Dermis microvascular lymphatic vessel endothelial cell (primary cell): ENCODE measurements around the gene FLOT2. TPM values are rescaled to one million over a fixed set of nuclear protein-coding genes. Genes with fewer than 3 reads are reported as not detected.
"Not testable (repeated sequence)": the region's sequence is repeated elsewhere in the genome, so short reads cannot be mapped to it uniquely, and the experiment has no call there.

Experiments
- DNase-seq, 2 donors: peaks; one replicate each; pipeline versions ENCODE4 v3.0.0 to v3.0.0-alpha.2; 2010; ENCODE audit warnings: low read depth in 2 of 2
- total RNA-seq: library from RNA; depleted of rRNA; stranded (reverse); fragments of >200 nt; gene quantifications from 2 replicates; pipeline ENCODE4 v1.2.1, GENCODE V29; 2014

FLOT2 gene, protein sequence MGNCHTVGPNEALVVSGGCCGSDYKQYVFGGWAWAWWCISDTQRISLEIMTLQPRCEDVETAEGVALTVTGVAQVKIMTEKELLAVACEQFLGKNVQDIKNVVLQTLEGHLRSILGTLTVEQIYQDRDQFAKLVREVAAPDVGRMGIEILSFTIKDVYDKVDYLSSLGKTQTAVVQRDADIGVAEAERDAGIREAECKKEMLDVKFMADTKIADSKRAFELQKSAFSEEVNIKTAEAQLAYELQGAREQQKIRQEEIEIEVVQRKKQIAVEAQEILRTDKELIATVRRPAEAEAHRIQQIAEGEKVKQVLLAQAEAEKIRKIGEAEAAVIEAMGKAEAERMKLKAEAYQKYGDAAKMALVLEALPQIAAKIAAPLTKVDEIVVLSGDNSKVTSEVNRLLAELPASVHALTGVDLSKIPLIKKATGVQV
- 89.9 and 119 TPM in 2 replicates for total RNA-seq

DNA sequence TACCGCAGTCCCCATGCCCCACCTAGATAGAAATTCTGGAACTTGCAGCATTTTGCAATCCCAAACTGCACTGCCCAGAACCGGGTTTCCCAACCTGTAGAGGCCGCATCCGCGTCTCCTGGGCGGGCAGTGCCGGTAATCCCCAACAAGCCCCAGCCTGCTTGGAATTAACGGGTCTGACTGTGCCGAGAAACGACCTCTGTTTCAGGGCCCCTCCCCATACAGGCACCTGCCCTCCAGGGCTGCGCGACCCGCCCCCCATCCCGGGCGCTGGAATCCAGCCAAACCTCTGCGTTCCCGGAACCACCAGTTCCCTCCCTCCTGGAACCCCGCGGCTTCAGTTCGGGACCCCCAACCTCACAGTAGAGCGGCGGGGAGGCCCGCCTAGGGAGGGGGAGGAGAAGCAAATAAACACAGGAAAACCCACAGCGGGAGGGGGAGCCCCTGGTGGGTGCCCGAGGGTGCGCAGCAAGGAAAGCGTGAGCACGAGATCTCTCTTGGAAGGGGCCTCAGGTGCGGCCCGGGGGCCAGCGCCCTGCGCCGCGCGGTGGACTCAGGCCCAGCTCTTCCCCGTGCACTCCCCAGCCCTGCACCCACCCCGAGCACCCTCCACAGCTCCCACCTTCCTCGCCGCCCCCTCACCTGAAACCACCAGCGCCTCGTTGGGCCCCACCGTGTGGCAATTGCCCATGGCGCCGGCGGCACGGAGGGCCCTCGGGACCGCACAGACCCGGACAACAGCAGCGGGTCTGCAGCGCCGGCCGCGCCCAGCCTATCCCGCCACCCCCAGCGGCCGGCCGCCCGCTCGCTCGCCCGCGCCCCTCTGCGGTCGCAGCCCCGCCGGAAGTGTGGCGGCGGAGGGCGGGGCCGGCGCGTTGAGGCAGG is at the start of gene FLOT2:
Gene FLOT2, minus strand, starts transcription at position 850 of the 885 bp plus-strand sequence. Its CDS starts 159 bp downstream, at position 691.
- peak in 1 of 2 donors; percentile 52 for DNase-seq

DNA sequence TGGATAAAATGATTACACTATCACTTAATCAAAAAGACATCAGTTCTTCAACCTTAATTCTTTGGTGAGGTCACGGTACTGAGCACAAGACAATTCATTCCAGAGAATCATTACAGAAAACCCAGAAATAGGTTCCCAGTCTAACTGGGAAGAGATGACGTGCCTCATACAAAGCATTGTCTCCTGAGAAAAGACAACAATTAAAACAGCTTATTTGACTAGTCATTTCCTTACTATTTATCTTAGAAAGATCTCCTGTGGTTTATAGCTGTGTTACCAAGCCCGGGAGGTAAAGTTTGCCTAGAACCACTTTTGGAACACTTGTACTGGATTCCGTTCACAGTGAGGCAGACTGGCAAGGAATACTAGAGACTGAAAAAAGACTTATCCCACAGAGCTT is 48.7 kb upstream of the FLOT2 start:
- DNase-seq: peak in 1 of 2 donors; percentile 86

GRCh38 chr17:28944862-28945741 is 47.6 kb upstream of the FLOT2 start:
- DNase-seq: peak in 1 of 2 donors; percentile 46

- no peak for DNase-seq
Measured at GRCh38 chr17:28944343-28944742, 46.8 kb upstream of the FLOT2 start.

GRCh38 chr17:28942925-28943324 is 45.4 kb upstream of the FLOT2 start:
- DNase-seq: no peak

DNA sequence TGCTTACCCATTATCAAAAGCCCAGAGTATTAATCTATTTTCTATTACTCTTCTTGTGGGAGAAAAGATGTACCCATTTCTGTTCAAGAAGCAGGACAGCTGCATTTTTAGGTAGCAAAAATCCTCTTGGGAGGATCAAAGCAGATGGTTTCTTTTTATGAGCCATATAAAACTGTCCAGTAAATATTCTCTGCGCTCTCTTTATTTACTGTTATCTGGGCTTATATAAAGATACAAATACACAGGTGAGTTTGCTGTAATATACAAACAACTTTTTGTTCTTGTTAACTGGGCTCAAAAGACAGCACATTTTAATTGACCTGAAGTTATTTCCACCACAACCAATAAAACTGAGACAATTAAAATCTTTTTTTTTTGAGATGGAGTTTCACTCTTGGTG is 43.7 kb upstream of the FLOT2 start:
- no peak for DNase-seq

DNA sequence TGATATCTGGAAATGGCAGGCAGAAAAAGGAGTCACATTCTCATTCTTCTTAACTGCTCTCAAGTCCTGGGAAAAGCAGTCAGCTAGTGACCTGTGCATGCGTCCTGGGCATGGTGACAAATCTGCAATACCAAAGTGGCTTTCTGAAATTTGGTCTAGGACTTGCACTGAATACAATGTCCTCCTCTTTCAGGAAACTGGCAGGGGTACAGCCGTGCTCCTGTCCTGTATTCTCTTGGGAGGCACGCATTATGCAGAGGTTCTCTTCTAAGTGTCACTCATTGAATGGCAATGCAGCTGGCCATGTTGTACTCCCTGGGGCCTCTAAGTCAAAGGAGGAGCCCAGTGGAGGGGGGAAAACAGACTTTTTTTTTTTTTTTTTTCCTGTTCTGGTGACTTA is 43.1 kb upstream of the FLOT2 start:
- no peak for DNase-seq

DNA sequence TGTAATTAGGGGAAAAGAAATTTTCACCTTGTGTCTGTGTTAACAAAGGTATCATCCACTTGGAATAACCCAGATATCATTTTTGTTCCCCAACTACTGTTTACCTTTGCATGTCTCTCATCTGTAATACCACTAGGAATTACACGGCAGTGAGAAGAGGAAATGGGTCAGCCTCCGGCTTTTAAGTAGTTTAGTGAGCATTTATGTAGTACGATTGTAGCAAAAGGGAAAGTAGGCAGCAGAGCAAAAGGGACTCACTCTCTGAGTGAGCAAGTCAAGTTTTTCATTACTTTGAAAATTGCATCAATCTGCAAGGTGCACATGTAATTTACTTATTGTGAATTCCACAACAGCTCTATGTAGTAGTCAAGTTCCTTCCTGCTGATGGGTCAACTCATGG is 42.6 kb upstream of the FLOT2 start:
- DNase-seq: peak in 1 of 2 donors; percentile 56

GRCh38 chr17:28938552-28938951 is 41.0 kb upstream of the FLOT2 start:
- DNase-seq: no peak

GRCh38 chr17:28937044-28937729 is 39.7 kb upstream of the FLOT2 start:
- DNase-seq: no peak

DNA sequence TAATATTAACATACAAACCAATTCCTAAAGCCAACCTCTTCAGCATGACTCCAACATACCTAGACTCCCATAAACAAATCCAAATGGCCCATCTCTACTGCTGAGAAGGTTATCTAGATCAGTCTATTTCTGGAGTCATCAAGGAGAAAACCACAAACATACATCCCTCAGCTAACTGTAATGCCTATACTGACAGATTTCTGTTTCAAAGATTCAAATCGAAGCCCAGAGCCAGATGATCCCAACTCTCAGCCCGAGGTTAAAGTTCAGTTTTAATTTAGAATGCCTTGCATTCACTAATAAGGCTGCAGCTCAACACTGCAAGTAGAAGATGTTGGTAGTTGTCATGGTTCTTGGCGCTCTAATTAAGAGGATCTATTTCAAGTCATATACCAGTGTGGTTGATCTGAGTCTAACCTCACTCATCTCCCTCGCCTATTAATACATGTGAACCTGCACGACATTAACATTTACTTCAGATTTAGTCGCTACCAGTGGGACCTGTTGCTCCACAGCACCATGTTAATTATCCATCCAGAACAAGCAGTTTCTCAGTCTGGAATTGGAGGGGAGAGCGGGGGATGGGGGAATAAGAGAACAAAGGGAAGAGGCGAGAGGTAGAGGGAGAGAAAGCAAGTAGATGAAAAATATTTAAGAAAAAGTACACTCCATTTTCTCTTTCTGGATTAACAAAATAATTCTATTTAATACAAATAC is 38.4 kb upstream of the FLOT2 start:
- no peak for DNase-seq

- DNase-seq: not testable (repeated sequence)
Measured at GRCh38 chr17:28934508-28934907, 37.0 kb upstream of the FLOT2 start.

GRCh38 chr17:28929787-28930186 is 32.3 kb upstream of the FLOT2 start:
- DNase-seq: no peak

DNA sequence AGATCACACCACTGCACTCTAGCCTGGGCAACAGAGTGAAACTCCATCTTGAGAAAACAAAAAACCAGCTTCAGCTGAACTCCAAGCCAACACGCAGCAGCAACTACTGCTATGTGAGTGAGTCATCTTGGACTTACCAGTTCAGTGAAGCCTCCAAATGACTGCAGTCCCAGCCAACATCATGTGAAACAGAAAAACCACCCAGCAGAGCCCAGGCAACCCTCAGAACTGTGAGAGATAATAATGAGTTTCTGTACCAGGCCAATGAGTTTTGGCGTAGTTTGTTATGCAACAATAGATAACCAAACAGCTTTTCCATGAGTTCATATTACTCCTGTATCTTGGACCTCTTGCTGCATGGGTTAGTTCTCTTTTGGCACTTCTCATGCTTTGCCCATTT is 30.5 kb upstream of the FLOT2 start:
- no peak for DNase-seq

- no peak for DNase-seq
Measured at GRCh38 chr17:28926786-28927185, 29.3 kb upstream of the FLOT2 start.

DNA sequence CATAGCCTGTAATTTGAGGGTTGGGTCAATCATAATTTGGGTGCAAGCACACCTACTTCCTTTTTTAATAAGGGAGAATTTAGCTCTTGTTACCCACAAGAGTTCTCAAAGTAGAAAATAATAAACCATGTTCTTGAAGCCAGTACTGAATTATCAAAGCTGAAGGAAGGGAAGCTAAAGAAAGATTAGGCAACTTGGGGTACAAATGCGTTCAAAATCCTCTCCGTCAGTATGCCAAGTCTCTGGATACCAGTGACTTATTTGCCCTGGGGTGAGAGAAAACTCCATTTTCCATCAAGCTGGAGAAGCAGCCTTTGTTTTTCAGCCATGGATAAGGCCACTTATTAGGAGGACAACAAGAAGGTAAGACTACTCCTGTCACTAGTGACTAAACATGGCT is 28.8 kb upstream of the FLOT2 start:
- DNase-seq: no peak

DNA sequence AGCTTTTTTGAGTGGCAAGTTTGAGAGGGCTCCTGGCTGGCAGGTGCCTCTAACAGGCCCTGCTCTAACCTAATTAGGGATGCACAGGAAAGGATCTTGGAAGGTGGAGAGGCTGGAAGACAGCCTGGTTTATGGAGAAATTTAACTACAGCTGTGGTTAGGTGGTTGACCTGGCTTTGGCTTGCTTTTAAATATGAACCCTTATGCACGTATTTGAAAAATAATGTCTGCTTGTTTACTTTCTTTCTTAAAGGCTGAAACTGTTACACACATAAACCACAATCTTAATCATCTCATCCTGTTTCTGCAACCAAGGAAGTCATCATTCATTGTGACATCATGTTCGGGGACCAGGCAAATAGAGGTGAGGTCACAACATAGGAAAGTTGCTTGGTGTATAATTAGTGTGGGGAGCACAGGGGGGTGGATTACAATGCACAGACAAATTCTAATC is 28.4 kb upstream of the FLOT2 start:
- peak in 1 of 2 donors; percentile 85 for DNase-seq

DNA sequence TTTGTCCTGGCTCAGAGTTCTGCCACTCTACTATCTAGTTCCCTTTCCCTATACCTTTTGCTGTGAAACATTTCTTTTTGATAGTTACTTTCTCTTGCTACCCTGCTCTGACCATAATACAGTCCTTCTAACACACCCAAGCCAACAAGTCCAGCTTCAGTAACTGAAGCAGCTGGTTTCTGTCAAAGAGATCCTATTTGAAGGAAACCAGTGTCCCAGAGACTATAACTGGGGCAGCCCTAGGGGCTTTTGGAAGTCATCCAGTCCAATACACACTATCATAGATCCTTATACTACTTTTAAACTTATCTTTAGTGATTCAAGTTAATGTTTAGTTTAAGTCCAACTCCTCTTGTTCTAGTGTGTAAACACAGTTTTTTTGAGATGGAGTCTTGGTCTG is 22.7 kb upstream of the FLOT2 start:
- no peak for DNase-seq

GRCh38 chr17:28918295-28918694 is 20.8 kb upstream of the FLOT2 start:
- no peak for DNase-seq

DNA sequence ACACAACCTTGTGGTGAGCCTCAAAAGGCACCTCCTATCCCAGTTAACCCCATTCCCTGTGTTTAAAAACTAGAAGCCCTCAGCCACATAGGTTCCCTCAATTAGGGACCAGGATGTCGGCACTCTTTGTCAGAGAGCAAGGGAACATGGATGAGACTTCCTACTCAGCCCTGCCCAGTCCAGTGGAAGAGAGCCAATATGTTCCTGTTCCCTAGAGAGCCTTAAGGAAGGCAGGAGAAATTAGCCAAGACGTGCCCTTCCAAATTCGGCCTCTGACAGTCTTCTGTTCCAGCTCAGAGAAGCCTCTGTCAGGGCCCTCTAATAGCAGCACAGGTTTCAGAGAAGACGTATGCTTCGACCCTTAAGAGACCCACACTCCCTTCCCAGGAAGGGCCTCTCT is 19.9 kb upstream of the FLOT2 start:
- DNase-seq: no peak
